B cell (primary cell): Measurements from ENCODE around the gene TIAL1. TPM values are rescaled to one million over a fixed set of nuclear protein-coding genes. Genes with fewer than 3 reads are reported as not detected.
A peak's percentile ranks its signal among the peaks of the same experiment; 100 is the strongest.

Experiments used
- ATAC-seq: fragments of 200-7000 bp; cut with Tn5 transposase; one replicate; pipeline ENCODE4 v1.10.0; 2021; ENCODE audit warnings: low read depth, mild to moderate bottlenecking, moderate number of reproducible peaks, moderate library complexity
- CTCF ChIA-PET: fragments of 350-600 bp; sonication (Branson Sonifier 250); formaldehyde crosslinking; loops from one replicate; lab custom pipeline; 2021; ENCODE audit warnings: antibody characterized with exemption, inconsistent platforms; lab: Charles Lee
- POLR2A ChIA-PET: fragments of 350-600 bp; sonication (Branson Sonifier 250); formaldehyde crosslinking; loops from one replicate; lab custom pipeline; 2021; ENCODE audit warnings: antibody characterized with exemption; lab: Charles Lee
- DNase-seq: peaks from one replicate; pipeline ENCODE4 v3.0.0; 2013
- H2AFZ ChIP-seq: 2 replicates; pipeline ENCODE4 v1.6.1; 2012; ENCODE audit warnings: mild to moderate bottlenecking, low read depth, low read length; ENCODE audit not compliant: insufficient read depth, poor library complexity, severe bottlenecking
- H3K27ac ChIP-seq, 2 donors: 1 replicate in 1 of 2; 2 replicates in 1 of 2; pipeline ENCODE4 v1.5.1; 2012 to 2013; ENCODE audit warnings: low read length in 2 of 2, mild to moderate bottlenecking in 2 of 2, moderate library complexity in 1 of 2
- H3K27me3 ChIP-seq, 4 experiments: fragments of 200-600 bp in 1 of 4; sonication (generic) in 1 of 4; replicated peaks in 1 of 4; 1 replicate in 2 of 4; 2 replicates in 2 of 4; pipeline versions ENCODE4 v1.6.1 to v1.7.0; 2013 to 2016; ENCODE audit warnings: low read length in 3 of 4, mild to moderate bottlenecking in 2 of 4, mixed read lengths in 1 of 4, moderate library complexity in 1 of 4; ENCODE audit not compliant: insufficient read depth in 4 of 4, control insufficient read depth in 3 of 4; ENCODE audit errors: control extremely low read depth in 1 of 4
- H3K36me3 ChIP-seq, 2 experiments: replicated peaks in 1 of 2; 1 replicate in 1 of 2; 2 replicates in 1 of 2; pipeline versions ENCODE4 v1.6.1 to v1.7.1; 2013; ENCODE audit warnings: low read length in 1 of 2; ENCODE audit not compliant: insufficient read depth in 2 of 2, control insufficient read depth in 1 of 2; ENCODE audit errors: control extremely low read depth in 1 of 2, extremely low read depth in 1 of 2
- H3K4me1 ChIP-seq, 2 donors: fragments of 200-600 bp in 1 of 2; sonication (generic) in 1 of 2; 1 replicate in 1 of 2; 2 replicates in 1 of 2; pipeline versions ENCODE4 v1.5.1 to v1.6.1; 2013 to 2017; ENCODE audit warnings: low read length in 2 of 2; ENCODE audit not compliant: control insufficient read depth in 2 of 2, insufficient read depth in 2 of 2
- H3K4me2 ChIP-seq: replicated peaks from 2 replicates; pipeline ENCODE3; 2012; ENCODE audit warnings: mild to moderate bottlenecking, low read depth, low read length; ENCODE audit not compliant: poor library complexity, severe bottlenecking
- H3K4me3 ChIP-seq, 5 experiments: fragments of 200-600 bp in 1 of 5; sonication (generic) in 1 of 5; 1 replicate in 3 of 5; 2 replicates in 2 of 5; pipeline versions ENCODE4 v1.5.1 to v1.7.0; 2011 to 2016; ENCODE audit warnings: low read length in 4 of 5, mild to moderate bottlenecking in 4 of 5, low read depth in 2 of 5, control low read depth in 1 of 5, moderate library complexity in 1 of 5; ENCODE audit not compliant: insufficient read depth in 1 of 5; ENCODE audit errors: control extremely low read depth in 1 of 5, extremely low read depth in 1 of 5
- H3K79me2 ChIP-seq: fragments of 200-600 bp; sonication (generic); one replicate; pipeline ENCODE4 v1.6.0; 2016; ENCODE audit warnings: low read length; ENCODE audit not compliant: control insufficient read depth, insufficient read depth
- H3K9ac ChIP-seq: fragments of 200-600 bp; sonication (generic); 2 replicates; pipeline ENCODE4 v1.6.1; 2017; ENCODE audit warnings: mild to moderate bottlenecking, low read length, moderate library complexity
- H3K9me3 ChIP-seq, 3 donors: one replicate each; pipeline versions ENCODE4 v1.6.1 to v1.7.1; 2013; ENCODE audit warnings: low read length in 2 of 3; ENCODE audit not compliant: control insufficient read depth in 2 of 3, insufficient read depth in 1 of 3; ENCODE audit errors: control extremely low read depth in 1 of 3
- H4K20me1 ChIP-seq: 2 replicates; pipeline ENCODE4 v1.6.0; 2012; ENCODE audit warnings: mild to moderate bottlenecking, low read length; ENCODE audit not compliant: insufficient read depth, control insufficient read depth, poor library complexity, severe bottlenecking
- H3K27ac Mint-ChIP-seq: one replicate; pipeline ENCODE4 v1.8.0; 2021; ENCODE audit warnings: mixed read lengths
- H3K27me3 Mint-ChIP-seq: one replicate; pipeline ENCODE4 v1.8.0; 2021; ENCODE audit warnings: mixed read lengths
- H3K4me1 Mint-ChIP-seq: one replicate; pipeline ENCODE4 v1.8.0; 2021; ENCODE audit warnings: mixed read lengths
- H3K4me3 Mint-ChIP-seq: one replicate; pipeline ENCODE4 v1.8.0; 2021; ENCODE audit warnings: mixed read lengths
- H3K9me3 Mint-ChIP-seq: one replicate; pipeline ENCODE4 v1.8.0; 2022; ENCODE audit warnings: mixed read lengths; ENCODE audit not compliant: insufficient read depth
- EZH2 ChIP-seq: IDR thresholded peaks from 2 replicates; pipeline ENCODE4 v1.6.1; 2012; ENCODE audit warnings: borderline replicate concordance, low read depth, mild to moderate bottlenecking, moderate library complexity, low read length; ENCODE audit not compliant: insufficient read depth, poor library complexity, severe bottlenecking
- WGBS: methylation state at CpG from one replicate; pipeline ENCODE4 v1.1.5; 2013; ENCODE audit warnings: missing lambda C conversion rate; ENCODE audit not compliant: insufficient coverage; 5-methylcytosine and 5-hydroxymethylcytosine counted together
- intact Hi-C: fragments of 100-400 bp; cut with micrococcal nuclease; formaldehyde crosslinking; loops from one replicate; pipeline ENCODE4 v1.10.0; 2022
- polyA plus RNA-seq: library from polyadenylated mRNA; depleted of rRNA; stranded (reverse); fragments of >200 nt; gene quantifications from 2 replicates; pipeline ENCODE4 v1.2.3, GENCODE V29; 2012
- total RNA-seq, 2 donors: library from RNA; stranded (reverse); fragments of 120-200 nt in 1 of 2; gene quantifications; 1 replicate in 1 of 2; 2 replicates in 1 of 2; pipeline versions ENCODE4 v1.2.3 to v1.2.4, GENCODE V29; 2013 to 2022
- TF ChIP-seq, protein P1 (sequence below): fragments of 200-600 bp; IDR thresholded peaks from one replicate; pipeline ENCODE4 v1.8.0; 2022; ENCODE audit warnings: antibody characterized with exemption, mild to moderate bottlenecking

The TIAL1 gene
- total and polyA plus RNA-seq, 2 donors (not counting 1 experiment from before 2014, with no cell fraction given): 98.5 to 159 TPM

DNA sequence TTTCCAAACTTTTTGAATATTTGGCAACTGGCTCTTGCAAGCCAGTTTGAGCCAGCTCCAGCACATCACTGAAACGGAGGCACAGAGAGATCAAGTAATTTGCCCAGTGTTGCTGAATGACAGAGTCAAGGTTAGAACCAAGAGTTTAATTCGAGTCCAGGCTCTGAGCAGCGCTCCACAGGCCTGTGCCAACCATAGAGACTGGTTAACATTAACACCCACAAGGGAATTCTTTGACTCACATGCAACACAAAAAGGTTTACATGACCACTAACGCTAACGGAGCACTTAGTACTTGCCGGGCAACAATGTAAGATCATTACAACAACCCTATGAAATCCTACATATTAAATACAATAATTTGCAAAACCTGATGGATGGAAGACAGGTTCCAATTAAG, 55.7 kb downstream of the TIAL1 start:
- Histone ChIP-seq H3K9me3 (no peaks in the 10 kb centered on the region), H2AFZ (no peak overlapping the region), H3K4me2 (peak overlapping the region; percentile 80), H3K79me2 (peaks cover 26% of the 10 kb centered on the region), H4K20me1 (no peaks in the 10 kb centered on the region), H3K4me1 (peaks cover 11 to 28% of the 10 kb centered on the region in 2 donors), H3K27me3 (no peaks in the 10 kb centered on the region), H3K9ac (no peak overlapping the region), H3K4me3 (no peak overlapping the region), H3K27ac (no peak overlapping the region), H3K36me3 (no peaks in the 10 kb centered on the region)
- CTCF ChIA-PET: interaction anchor here (0.8 to 3.9 kb wide), 3 partner anchors 52 to 334 kb away, joined by 3 to 19 read pairs (median 7); partner anchors contain the start of gene GRK5
- H3K27ac Mint-ChIP-seq: peak overlapping the region; percentile 0
- H3K9me3 Mint-ChIP-seq: no peaks in the 10 kb centered on the region
- WGBS: 79% methylated on average over 3 of the region's 6 CpGs
- no peaks in the 10 kb centered on the region for H3K27me3 Mint-ChIP-seq
- POLR2A ChIA-PET: interaction anchor here (0.6 to 3.1 kb wide), 2 partner anchors 23 to 335 kb away, joined by 3 to 10 read pairs; no protein-coding TSS in a partner anchor
- DNase-seq: no peak
- H3K4me3 Mint-ChIP-seq: peak overlapping the region; percentile 83
- intact Hi-C loops: loop anchor here (5.0 kb wide), 2 partner anchors 64 to 974 kb away; no protein-coding TSS in a partner anchor
- no peak for TF ChIP-seq EZH2
- TF ChIP-seq, protein P1, sequence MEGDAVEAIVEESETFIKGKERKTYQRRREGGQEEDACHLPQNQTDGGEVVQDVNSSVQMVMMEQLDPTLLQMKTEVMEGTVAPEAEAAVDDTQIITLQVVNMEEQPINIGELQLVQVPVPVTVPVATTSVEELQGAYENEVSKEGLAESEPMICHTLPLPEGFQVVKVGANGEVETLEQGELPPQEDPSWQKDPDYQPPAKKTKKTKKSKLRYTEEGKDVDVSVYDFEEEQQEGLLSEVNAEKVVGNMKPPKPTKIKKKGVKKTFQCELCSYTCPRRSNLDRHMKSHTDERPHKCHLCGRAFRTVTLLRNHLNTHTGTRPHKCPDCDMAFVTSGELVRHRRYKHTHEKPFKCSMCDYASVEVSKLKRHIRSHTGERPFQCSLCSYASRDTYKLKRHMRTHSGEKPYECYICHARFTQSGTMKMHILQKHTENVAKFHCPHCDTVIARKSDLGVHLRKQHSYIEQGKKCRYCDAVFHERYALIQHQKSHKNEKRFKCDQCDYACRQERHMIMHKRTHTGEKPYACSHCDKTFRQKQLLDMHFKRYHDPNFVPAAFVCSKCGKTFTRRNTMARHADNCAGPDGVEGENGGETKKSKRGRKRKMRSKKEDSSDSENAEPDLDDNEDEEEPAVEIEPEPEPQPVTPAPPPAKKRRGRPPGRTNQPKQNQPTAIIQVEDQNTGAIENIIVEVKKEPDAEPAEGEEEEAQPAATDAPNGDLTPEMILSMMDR: no peak
- no peak for ATAC-seq
- H3K4me1 Mint-ChIP-seq: peaks cover 39% of the 10 kb centered on the region

DNA sequence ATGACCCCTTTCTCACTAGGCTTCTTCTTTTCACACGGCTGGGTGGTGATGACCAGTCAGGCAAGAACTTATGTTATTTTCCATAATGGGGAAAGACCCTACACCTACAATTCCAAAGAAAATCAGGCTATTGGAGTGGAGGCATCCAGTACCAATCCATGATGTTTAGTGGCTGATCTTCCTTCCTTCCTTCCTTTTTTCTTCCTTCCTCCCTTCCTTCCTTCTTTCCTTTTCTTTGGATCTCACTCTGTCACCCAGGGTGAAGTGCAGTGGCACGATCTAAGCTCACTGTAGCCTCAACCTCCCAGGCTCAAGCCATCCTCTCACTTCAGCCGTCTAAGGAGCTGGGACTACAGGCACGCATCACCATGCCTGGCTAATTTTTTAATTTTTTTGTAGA, 56.7 kb downstream of the TIAL1 start:
- Histone ChIP-seq H3K27me3 (no peaks in the 10 kb centered on the region), H3K27ac (no peak overlapping the region), H3K4me2 (no peak overlapping the region), H4K20me1 (no peaks in the 10 kb centered on the region), H3K4me3 (no peak overlapping the region), H3K9me3 (no peaks in the 10 kb centered on the region), H3K9ac (no peak overlapping the region), H3K36me3 (no peaks in the 10 kb centered on the region), H3K4me1 (peaks cover 11 to 28% of the 10 kb centered on the region in 2 donors), H2AFZ (no peak overlapping the region), H3K79me2 (peaks cover 27% of the 10 kb centered on the region)
- Mint-ChIP-seq H3K4me1 (peaks cover 39% of the 10 kb centered on the region), H3K4me3 (no peak overlapping the region), H3K27me3 (no peaks in the 10 kb centered on the region), H3K9me3 (no peaks in the 10 kb centered on the region), H3K27ac (no peak overlapping the region)
- DNase-seq (no peak), ATAC-seq (no peak)
- 100% methylated on average over 2 of the region's 4 CpGs for WGBS
- TF ChIP-seq EZH2: no peak
- TF ChIP-seq, protein P1: no peak
- intact Hi-C loops: loop anchor here (5.0 kb wide), 2 partner anchors 63 to 973 kb away; no protein-coding TSS in a partner anchor
- ChIA-PET POLR2A (interaction anchor here (0.5 to 0.7 kb wide), 2 partner anchors 10 to 14 kb away, joined by 3 read pairs; no protein-coding TSS in a partner anchor), CTCF (interaction anchor here (0.8 to 1.6 kb wide), 3 partner anchors 51 to 334 kb away, joined by 3 to 7 read pairs (median 3); no protein-coding TSS in a partner anchor)
